ENCODE data around the gene ADARB1.

GRCh38 chr21:45199201-45199600 is 124.8 kb downstream of the ADARB1 start:
- TF ChIP-seq CTCF (IDR thresholded peaks at IDR 0.05; ENCODE audit: low read length) (no peak), EZH2 (IDR thresholded peaks at IDR 0.05; ENCODE audit: borderline replicate concordance, low read length) (no peak)

All from OCI-LY1 (cell line).